ENCODE measurements around the gene SCN2B.

GRCh38 chr11:118215262-118215661, 38.8 kb upstream of the SCN2B start:
- TF ChIP-seq SMC3 (conservative IDR thresholded peaks at IDR 0.05; ENCODE audit: poor library complexity): no peak
- TF ChIP-seq CTCF (IDR thresholded peaks at IDR 0.05; ENCODE audit: poor library complexity, severe bottlenecking): no peak
- no peak for TF ChIP-seq EZH2 (IDR thresholded peaks at IDR 0.05; ENCODE audit: borderline replicate concordance, insufficient read depth, low read length, poor library complexity, severe bottlenecking)
- no peak for TF ChIP-seq TAF1 (IDR thresholded peaks at IDR 0.05; ENCODE audit: low read depth)
- no peak for TF ChIP-seq REST (IDR thresholded peaks at IDR 0.05; ENCODE audit: borderline replicate concordance)
- no peak for TF ChIP-seq RAD21 (conservative IDR thresholded peaks at IDR 0.05)
- TF ChIP-seq POLR2AphosphoS5 (IDR thresholded peaks at IDR 0.05): no peak
- no peak for TF ChIP-seq EP300 (conservative IDR thresholded peaks at IDR 0.05; ENCODE audit: poor library complexity, severe bottlenecking)
- no peak for TF ChIP-seq MXI1 (conservative IDR thresholded peaks at IDR 0.05; ENCODE audit: poor library complexity, severe bottlenecking)

All from neural cell (in vitro differentiated cells).